Measurements from ENCODE around the gene COX6B2.

GRCh38 chr19:55358943-55359908, 4.7 kb upstream of the COX6B2 start:
- TF ChIP-seq CTCF (IDR thresholded peaks at IDR 0.05) (no peak), POLR2AphosphoS5 (IDR thresholded peaks at IDR 0.05) (no peak), POLR2A (IDR thresholded peaks at IDR 0.05) (no peak)

All from prostate gland (tissue), 2 donors.